Right lobe of liver (tissue), 4 donors: ENCODE measurements around the gene RAB31.

ENCODE experiments used
- POLR2A ChIP-seq: fragments of 450-650 bp; IDR thresholded peaks from one replicate; pipeline ENCODE4 v1.6.1; 2017; ENCODE audit warnings: antibody characterized with exemption, mild to moderate bottlenecking
- TF ChIP-seq, protein P1 (sequence below), 4 donors: fragments of 200-600 bp in 3 of 4; fragments of 450-650 bp in 1 of 4; IDR thresholded peaks; one replicate each; pipeline versions ENCODE4 v1.5.1 to v1.8.0; 2016 to 2022; ENCODE audit warnings: antibody characterized with exemption in 4 of 4, mild to moderate bottlenecking in 2 of 4
- donor health status: DM: no; HTN: no; CAD: no.
- donor health status: DM: no; HTN: no; CAD: no.
- donor health status: DM: no; HTN: yes; CAD: no.

DNA sequence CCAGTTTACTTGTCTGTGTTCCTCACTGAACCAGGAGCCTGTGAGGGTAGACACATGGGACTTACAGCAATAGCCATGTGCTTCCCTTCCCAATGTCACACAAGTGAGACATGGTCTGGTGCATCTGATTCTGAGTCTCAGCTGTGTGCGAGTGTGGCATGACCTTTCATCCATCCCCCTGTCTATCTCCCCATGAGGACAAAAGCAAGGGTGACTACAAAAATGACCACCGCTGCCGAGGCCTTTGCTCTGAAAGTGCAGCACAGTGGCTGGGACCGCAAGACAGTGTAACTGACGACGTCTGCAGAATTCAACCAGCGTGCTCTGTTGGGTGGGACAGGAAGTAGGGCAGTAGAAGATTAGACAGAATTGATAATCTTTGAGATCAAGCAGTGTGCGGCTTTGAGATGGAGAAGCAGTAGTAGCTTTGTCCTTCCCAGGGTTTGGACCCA lies 50.5 kb downstream of the RAB31 start:
- no peak for TF ChIP-seq POLR2A
- TF ChIP-seq, protein P1, sequence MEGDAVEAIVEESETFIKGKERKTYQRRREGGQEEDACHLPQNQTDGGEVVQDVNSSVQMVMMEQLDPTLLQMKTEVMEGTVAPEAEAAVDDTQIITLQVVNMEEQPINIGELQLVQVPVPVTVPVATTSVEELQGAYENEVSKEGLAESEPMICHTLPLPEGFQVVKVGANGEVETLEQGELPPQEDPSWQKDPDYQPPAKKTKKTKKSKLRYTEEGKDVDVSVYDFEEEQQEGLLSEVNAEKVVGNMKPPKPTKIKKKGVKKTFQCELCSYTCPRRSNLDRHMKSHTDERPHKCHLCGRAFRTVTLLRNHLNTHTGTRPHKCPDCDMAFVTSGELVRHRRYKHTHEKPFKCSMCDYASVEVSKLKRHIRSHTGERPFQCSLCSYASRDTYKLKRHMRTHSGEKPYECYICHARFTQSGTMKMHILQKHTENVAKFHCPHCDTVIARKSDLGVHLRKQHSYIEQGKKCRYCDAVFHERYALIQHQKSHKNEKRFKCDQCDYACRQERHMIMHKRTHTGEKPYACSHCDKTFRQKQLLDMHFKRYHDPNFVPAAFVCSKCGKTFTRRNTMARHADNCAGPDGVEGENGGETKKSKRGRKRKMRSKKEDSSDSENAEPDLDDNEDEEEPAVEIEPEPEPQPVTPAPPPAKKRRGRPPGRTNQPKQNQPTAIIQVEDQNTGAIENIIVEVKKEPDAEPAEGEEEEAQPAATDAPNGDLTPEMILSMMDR (IDR thresholded peaks at IDR 0.05), result no peak
